BLaER1 (cell line): ENCODE measurements around the gene GHR.
"Not testable (repeated sequence)": the region's sequence is repeated elsewhere in the genome, so short reads cannot be mapped to it uniquely, and the experiment has no call there.

Experiments
- H3K27ac ChIP-seq: shearing (Covaris generic); formaldehyde crosslinking; 2 replicates; pipeline ENCODE4 v1.8.1; 2022
- H3K27me3 ChIP-seq: shearing (Covaris generic); formaldehyde crosslinking; 2 replicates; pipeline ENCODE4 v1.8.1; 2022
- H3K36me3 ChIP-seq: shearing (Covaris generic); formaldehyde crosslinking; 2 replicates; pipeline ENCODE4 v1.8.1; 2022
- H3K4me1 ChIP-seq: shearing (Covaris generic); formaldehyde crosslinking; 2 replicates; pipeline ENCODE4 v1.8.1; 2022
- H3K4me2 ChIP-seq: shearing (Covaris generic); formaldehyde crosslinking; 2 replicates; pipeline ENCODE4 v1.8.1; 2022
- H3K4me3 ChIP-seq: shearing (Covaris generic); formaldehyde crosslinking; 2 replicates; pipeline ENCODE4 v1.8.1; 2022
- H3K9ac ChIP-seq: shearing (Covaris generic); formaldehyde crosslinking; 2 replicates; pipeline ENCODE4 v1.8.1; 2022
- H3K9me3 ChIP-seq: shearing (Covaris generic); formaldehyde crosslinking; 2 replicates; pipeline ENCODE4 v1.8.1; 2022
- H4K20me1 ChIP-seq: shearing (Covaris generic); formaldehyde crosslinking; 2 replicates; pipeline ENCODE4 v1.8.1; 2022
- Cebpa-rat ChIP-seq: shearing (Covaris generic); IDR thresholded peaks from 2 replicates; pipeline ENCODE4 v1.8.1; 2022

The GHR gene

GRCh38 chr5:42703238-42703637, 280.0 kb downstream of the GHR start:
- Histone ChIP-seq H3K9me3 (peaks cover 13% of the 10 kb centered on the region), H3K4me1 (0 out of 2 replicates have a peak, but pooled peaks cover 3% of the 10 kb centered on the region), H3K4me3 (no peak overlapping the region), H3K27me3 (no peaks in the 10 kb centered on the region), H3K9ac (no peak overlapping the region), H4K20me1 (no peaks in the 10 kb centered on the region), H3K4me2 (no peak overlapping the region), H3K27ac (no peak overlapping the region), H3K36me3 (no peaks in the 10 kb centered on the region)
- TF ChIP-seq Cebpa-rat: no peak

GRCh38 chr5:42715785-42716184, 292.5 kb downstream of the GHR start:
- TF ChIP-seq Cebpa-rat: no peak

GRCh38 chr5:42718591-42718990, 295.4 kb downstream of the GHR start:
- H3K4me3 ChIP-seq: no peak overlapping the region
- peaks cover 5% of the 10 kb centered on the region; the same call in 1 of the 2 replicates for H3K9me3 ChIP-seq
- peak overlapping the region; percentile 70 for H3K4me2 ChIP-seq
- TF ChIP-seq Cebpa-rat: no peak
- H3K36me3 ChIP-seq: no peaks in the 10 kb centered on the region
- no peak overlapping the region for H3K27ac ChIP-seq
- no peaks in the 10 kb centered on the region for H3K27me3 ChIP-seq
- H4K20me1 ChIP-seq: no peaks in the 10 kb centered on the region
- peaks cover 49% of the 10 kb centered on the region for H3K4me1 ChIP-seq
- H3K9ac ChIP-seq: no peak overlapping the region

More at GRCh38 chr5:42715785-42716184, 292.5 kb downstream of the GHR start:
- no peak overlapping the region for H3K9ac ChIP-seq
- no peaks in the 10 kb centered on the region for H3K27me3 ChIP-seq
- H3K9me3 ChIP-seq: peaks cover 5% of the 10 kb centered on the region; the same call in 1 of the 2 replicates
- peaks cover 49% of the 10 kb centered on the region for H3K4me1 ChIP-seq
- peak overlapping the region; percentile 2; the same call in 1 of the 2 replicates for H3K4me3 ChIP-seq
- no peaks in the 10 kb centered on the region for H3K36me3 ChIP-seq
- no peaks in the 10 kb centered on the region for H4K20me1 ChIP-seq
- peak overlapping the region; percentile 73 for H3K4me2 ChIP-seq
- peak overlapping the region; percentile 32; the same call in 1 of the 2 replicates for H3K27ac ChIP-seq

GRCh38 chr5:42719034-42719433, 295.8 kb downstream of the GHR start:
- peak overlapping the region; percentile 70 for H3K4me2 ChIP-seq
- H3K4me3 ChIP-seq: no peak overlapping the region
- TF ChIP-seq Cebpa-rat: no peak
- no peak overlapping the region for H3K27ac ChIP-seq
- H3K4me1 ChIP-seq: peaks cover 49% of the 10 kb centered on the region
- H3K9ac ChIP-seq: no peak overlapping the region
- no peaks in the 10 kb centered on the region for H3K27me3 ChIP-seq
- H3K9me3 ChIP-seq: peaks cover under 1% of the 10 kb centered on the region; the same call in 1 of the 2 replicates
- H3K36me3 ChIP-seq: no peaks in the 10 kb centered on the region
- no peaks in the 10 kb centered on the region for H4K20me1 ChIP-seq

- no peak overlapping the region for H3K27ac ChIP-seq
- TF ChIP-seq Cebpa-rat: no peak
- H3K4me1 ChIP-seq: peaks cover 43% of the 10 kb centered on the region
- no peaks in the 10 kb centered on the region for H3K9me3 ChIP-seq
- no peaks in the 10 kb centered on the region for H4K20me1 ChIP-seq
- H3K4me3 ChIP-seq: no peak overlapping the region
- no peak overlapping the region for H3K9ac ChIP-seq
- H3K36me3 ChIP-seq: no peaks in the 10 kb centered on the region
- no peak overlapping the region for H3K4me2 ChIP-seq
- no peaks in the 10 kb centered on the region for H3K27me3 ChIP-seq
Observed at GRCh38 chr5:42720251-42720650, 297.0 kb downstream of the GHR start.

GRCh38 chr5:42721484-42721883, 298.2 kb downstream of the GHR start:
- H3K9ac ChIP-seq: no peak overlapping the region
- no peak overlapping the region for H3K4me2 ChIP-seq
- H3K36me3 ChIP-seq: no peaks in the 10 kb centered on the region
- peaks cover 30% of the 10 kb centered on the region for H3K4me1 ChIP-seq
- no peak overlapping the region for H3K27ac ChIP-seq
- no peaks in the 10 kb centered on the region for H4K20me1 ChIP-seq
- H3K4me3 ChIP-seq: no peak overlapping the region
- no peaks in the 10 kb centered on the region for H3K9me3 ChIP-seq
- TF ChIP-seq Cebpa-rat: no peak
- H3K27me3 ChIP-seq: no peaks in the 10 kb centered on the region

GRCh38 chr5:42734531-42735058, 311.4 kb downstream of the GHR start:
- H3K27me3 ChIP-seq, H4K20me1 ChIP-seq, H3K4me3 ChIP-seq, H3K36me3 ChIP-seq, H3K9me3 ChIP-seq, H3K9ac ChIP-seq, H3K27ac ChIP-seq, H3K4me2 ChIP-seq, H3K4me1 ChIP-seq: not testable (repeated sequence)

GRCh38 chr5:42740920-42741319, 317.7 kb downstream of the GHR start:
- Histone ChIP-seq H3K36me3 (no peaks in the 10 kb centered on the region), H3K4me2 (no peak overlapping the region), H3K4me1 (no peaks in the 10 kb centered on the region), H4K20me1 (no peaks in the 10 kb centered on the region), H3K27ac (no peak overlapping the region), H3K9ac (no peak overlapping the region), H3K27me3 (no peaks in the 10 kb centered on the region), H3K9me3 (no peaks in the 10 kb centered on the region), H3K4me3 (no peak overlapping the region)
- TF ChIP-seq Cebpa-rat: no peak

- TF ChIP-seq Cebpa-rat: no peak
Observed at GRCh38 chr5:42745426-42745825, 322.2 kb downstream of the GHR start.

GRCh38 chr5:42745856-42746255, 322.6 kb downstream of the GHR start:
- Histone ChIP-seq H3K4me3 (no peak overlapping the region), H3K27ac (no peak overlapping the region), H3K36me3 (no peaks in the 10 kb centered on the region), H3K9ac (no peak overlapping the region), H3K4me1 (no peaks in the 10 kb centered on the region), H4K20me1 (no peaks in the 10 kb centered on the region), H3K4me2 (no peak overlapping the region), H3K27me3 (no peaks in the 10 kb centered on the region), H3K9me3 (no peaks in the 10 kb centered on the region)
- no peak for TF ChIP-seq Cebpa-rat

More at GRCh38 chr5:42745426-42745825, 322.2 kb downstream of the GHR start:
- H3K9me3 ChIP-seq: no peaks in the 10 kb centered on the region
- H3K36me3 ChIP-seq: no peaks in the 10 kb centered on the region
- H3K4me1 ChIP-seq: no peaks in the 10 kb centered on the region
- no peak overlapping the region for H3K4me2 ChIP-seq
- no peak overlapping the region for H3K9ac ChIP-seq
- no peak overlapping the region for H3K4me3 ChIP-seq
- no peaks in the 10 kb centered on the region for H4K20me1 ChIP-seq
- H3K27ac ChIP-seq: no peak overlapping the region
- H3K27me3 ChIP-seq: no peaks in the 10 kb centered on the region

- TF ChIP-seq Cebpa-rat: no peak
- Histone ChIP-seq H3K27me3 (no peaks in the 10 kb centered on the region), H3K27ac (no peak overlapping the region), H4K20me1 (no peaks in the 10 kb centered on the region), H3K4me1 (no peaks in the 10 kb centered on the region), H3K9ac (no peak overlapping the region), H3K4me3 (no peak overlapping the region), H3K9me3 (no peaks in the 10 kb centered on the region), H3K4me2 (no peak overlapping the region), H3K36me3 (no peaks in the 10 kb centered on the region)
Observed at GRCh38 chr5:42749020-42749419, 325.8 kb downstream of the GHR start.
